Activated T-helper 1 cell treated with Interleukin-2 at 50 U/mL for 16 hours (primary cell): ENCODE data around the gene CER1.
A peak's percentile ranks its signal among the peaks of the same experiment; 100 is the strongest.
"Not testable (repeated sequence)": the region's sequence is repeated elsewhere in the genome, so short reads cannot be mapped to it uniquely, and the experiment has no call there.

Source experiments
- DNase-seq: peaks from one replicate; pipeline ENCODE4 v3.0.0-alpha.2; 2020; ENCODE audit warnings: low read depth

The CER1 gene

DNA sequence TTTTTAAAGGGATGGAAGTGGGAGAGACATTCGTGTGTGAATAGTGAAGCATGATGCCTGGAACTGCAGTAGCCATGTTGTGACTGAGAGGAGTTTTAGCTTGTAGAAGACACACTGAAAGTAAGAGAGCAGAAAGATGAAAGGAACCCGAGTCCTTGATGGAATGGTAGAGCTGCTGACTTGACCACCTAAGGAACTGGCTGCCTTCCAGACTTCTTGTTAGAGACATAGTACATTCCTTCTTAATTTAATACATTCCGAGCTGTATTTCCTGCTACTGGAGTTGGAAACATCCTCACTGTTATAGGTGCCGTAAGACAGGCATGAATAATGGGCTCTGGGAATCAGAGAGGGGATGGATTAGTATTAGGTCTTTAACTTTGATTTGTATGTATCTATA, 7.4 kb downstream of the CER1 start:
- no peak for DNase-seq

DNA sequence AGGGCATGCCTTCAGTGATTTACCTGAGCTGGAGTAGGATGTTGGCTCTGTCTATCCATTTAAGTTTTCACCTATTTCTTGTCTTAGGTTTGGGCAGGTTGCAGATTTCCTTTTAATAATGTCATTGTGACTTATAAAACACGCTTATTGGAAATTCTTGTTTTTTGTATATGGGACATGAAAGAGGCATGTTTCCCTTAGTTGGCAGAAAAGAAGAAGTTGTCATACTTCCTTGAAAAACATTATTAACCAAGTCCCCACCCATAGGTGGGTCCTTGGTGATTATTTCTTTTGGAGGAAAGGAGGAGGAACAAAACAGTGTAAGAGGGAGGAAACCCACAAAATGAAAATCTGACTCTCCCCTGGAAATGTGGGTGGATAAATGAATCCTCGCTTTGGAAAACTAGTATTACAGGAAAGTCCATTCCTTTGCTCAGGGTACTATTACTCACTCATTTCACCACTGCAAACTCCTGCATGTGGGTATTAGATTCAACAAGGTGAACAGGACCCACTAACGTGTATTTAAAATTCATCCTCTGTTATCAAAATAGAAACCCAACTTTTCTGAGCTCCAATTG, 9.3 kb downstream of the CER1 start:
- DNase-seq: no peak

DNA sequence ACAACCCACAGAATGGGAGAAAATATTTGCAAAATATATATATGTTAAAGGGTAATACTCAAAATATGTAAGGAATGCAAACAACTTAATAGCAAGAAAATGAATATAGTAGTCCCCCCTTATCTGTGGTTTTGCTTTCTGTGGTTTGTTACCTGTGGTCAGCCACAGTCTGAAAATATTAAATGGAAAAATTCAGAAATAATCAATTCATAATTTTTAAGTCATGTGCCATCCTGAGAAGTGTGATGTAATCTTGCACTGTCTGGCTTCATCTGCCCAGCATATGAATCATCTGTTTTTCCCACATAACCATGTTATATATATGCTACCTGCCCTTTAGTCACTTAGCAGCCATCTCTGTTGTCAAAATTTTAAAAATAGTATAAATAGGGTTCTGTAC, 11.7 kb downstream of the CER1 start:
- DNase-seq: no peak

DNA sequence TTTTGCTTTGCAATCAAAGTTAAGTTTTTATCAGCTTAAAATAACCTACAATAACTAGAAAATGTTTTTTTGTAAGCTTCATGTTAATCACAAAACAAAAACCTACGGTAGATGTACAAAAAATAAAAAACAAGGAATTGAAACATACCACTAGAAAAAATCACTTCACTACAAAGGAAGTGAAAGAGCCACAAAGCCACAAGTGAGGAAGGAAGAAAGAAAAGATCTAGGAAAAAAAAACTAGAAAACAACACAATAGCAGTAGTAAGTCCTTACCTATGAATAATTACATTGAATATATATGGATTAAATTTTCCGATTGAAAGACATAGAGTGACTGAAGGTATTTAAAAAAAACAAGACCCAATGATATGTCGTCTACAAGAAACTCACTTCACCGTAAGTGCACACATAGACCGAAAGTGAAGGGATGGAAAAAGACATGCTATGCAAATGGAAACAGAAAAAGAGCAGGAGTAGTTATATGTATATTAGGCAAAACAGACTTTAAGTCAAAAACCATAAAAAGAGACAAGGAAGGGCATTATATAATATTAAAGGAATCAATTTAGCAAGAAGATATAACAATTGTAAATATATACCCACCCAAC, 15.9 kb downstream of the CER1 start:
- DNase-seq: no peak

DNA sequence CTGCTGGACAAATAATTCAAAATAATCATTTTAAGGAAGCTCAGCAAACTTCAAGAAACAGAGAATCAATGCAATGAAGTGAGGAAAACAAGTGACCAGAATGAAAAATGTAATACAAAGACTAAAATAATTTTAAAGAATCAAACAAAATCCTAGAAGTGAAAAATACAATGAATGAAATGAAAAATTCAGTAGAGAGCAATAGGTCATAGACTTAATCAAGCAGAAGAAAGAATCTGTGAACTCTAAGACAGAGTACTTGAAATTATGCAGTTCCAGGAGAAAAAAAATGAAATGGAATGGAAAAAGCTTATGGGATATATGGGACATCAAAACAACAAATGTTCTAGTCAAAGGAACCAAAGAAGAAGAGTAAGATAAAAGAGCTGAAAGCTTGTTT, 17.5 kb downstream of the CER1 start:
- no peak for DNase-seq

DNA sequence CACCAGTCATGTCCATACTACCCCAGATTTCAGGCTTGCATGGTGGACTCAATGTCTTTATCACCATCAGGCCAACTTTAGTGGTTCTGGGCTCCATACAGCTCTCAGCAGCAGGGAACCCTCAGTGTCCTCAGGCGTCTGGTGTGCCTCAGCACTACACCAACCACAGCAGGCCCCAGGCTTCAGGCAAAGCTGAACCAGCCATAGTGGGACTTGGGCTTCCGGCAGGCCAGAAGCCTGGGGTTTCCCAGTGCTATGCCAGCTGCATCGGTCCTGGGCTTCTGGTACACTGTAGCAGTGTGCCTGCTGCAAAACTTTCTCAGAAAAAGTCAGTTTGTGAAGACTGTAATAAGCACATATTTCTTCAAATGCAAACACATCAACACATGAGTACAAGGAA, 18.3 kb downstream of the CER1 start:
- DNase-seq: no peak

DNA sequence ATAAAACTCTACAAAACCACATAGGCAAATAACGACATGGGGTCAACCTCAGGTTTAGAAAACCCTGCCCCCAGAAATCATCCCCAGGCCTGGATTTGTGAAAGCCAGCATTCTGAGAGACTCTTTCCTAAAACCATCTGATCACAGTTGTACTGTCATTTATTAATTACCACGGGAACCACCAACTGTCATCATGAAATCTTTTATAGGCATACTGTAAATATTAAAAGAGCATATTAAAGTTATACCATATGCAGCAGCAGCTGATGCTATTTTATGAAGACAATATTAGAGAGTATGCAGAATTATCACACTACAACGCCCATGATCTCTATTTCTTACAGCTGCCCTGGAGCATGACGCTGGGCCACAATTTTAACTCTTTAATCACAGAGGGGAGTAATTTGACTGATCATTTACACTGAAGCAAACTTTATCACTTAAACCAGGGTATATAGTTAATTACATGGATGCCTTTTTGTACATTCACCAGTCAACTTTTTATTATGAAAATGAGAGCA, 20.3 kb downstream of the CER1 start:
- no peak for DNase-seq

DNA sequence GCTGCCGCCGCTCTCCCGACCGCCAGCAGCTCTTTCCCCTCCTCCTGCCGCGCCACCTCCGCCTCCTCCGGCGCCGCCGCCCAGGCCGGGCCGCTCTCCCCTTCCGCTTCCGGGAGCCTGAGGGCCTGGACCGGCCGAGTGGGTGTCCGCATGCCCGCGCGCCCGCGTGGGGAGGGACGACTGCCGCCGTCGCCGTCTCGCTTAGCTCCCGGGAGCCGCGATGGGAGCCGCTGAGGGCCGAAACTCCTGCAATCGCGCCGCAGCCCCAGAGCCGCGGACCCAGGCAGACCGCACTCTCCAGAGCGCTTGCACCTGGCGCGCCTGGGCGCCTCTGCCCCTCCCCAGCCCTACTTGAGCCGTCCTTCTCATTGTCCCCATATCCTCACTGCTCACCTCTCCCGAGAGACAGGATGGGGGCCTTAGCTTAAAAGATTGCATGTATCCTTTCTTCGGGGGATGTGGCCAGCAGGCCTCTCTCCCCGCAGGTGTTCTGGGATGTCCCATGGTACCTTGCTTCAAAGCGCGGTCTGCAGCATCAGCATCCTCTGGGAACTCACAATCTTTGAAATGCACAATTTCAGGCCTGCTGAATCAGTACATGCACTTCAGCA, 29.2 kb downstream of the CER1 start, which contains the start of gene ZDHHC21:
Gene ZDHHC21, minus strand, starts transcription at position 182 of the 611 bp plus-strand sequence. CDS start 19,092 bp downstream, outside the sequence.
- peak; percentile 44 for DNase-seq

DNA sequence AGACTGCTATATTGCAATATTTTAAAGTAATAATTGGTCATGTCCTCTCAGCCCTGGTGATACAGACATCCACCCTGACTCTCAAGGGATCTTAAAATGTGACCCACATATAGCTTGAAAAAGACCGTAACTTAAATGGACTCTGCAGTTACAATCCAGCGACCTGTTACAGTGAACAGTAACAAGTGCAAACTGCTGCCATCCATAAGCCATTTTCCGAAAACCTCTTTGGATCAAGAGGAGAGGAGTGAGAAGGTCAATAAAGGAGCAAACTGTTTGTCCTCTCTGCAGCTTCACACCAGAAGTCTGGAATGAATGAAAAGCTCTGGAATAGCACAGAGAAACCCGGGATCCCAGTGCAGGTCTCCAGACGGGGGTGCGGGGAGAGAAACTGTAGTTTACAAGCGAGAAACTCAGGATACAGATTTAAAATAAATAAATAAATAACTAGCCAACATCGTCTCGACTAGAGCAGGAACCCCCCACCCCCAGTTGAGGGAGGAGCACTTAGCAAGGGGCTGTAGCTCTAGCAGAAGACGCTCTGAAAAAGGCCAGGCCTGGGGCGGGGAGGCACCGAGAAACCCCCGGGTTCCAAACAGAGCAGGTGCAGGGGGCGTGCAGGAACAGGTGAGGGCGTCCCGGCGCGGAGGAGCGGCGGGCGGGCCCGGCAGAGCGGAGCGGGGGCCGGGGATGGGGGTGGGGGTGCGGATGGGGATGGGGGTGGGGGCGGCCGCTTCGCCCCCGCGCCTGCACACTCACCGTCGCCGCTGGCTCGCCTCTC, 29.9 kb downstream of the CER1 start:
- DNase-seq: no peak

DNA sequence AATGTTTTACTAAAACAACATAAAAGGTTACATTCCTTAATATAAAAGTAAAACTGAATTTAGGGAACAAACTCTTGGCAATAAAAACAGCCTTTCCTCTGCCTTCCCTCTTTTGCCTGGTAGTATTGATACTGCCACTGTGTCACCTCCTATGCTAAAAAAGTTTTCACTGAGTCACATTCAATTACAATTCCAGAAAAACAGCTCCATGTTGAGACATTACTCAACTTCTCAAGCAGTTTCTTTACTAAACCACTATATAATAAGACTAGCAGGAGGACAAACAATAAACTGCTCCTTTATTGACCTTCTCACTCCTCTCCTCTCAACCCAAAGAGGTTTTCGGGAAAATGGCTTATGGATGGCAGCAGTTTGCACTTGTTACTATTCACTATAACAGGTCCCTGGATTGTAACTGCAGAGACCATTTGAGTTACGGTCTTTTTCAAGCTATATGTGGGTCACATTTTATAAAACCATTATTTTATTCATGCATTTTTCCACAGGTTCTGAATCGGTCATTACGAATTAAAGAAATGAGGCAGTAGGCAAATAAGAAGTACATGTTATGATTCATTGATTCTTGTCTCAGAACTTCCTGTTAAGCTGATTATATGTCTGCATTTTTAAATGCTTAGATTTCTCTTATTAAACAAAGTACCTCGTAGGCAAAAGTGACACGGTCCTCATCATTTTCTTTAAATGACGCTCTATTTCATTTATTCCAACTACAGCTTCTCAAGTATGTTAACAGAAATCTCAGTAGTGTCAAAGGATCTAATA, 31.4 kb downstream of the CER1 start:
- DNase-seq: no peak

DNA sequence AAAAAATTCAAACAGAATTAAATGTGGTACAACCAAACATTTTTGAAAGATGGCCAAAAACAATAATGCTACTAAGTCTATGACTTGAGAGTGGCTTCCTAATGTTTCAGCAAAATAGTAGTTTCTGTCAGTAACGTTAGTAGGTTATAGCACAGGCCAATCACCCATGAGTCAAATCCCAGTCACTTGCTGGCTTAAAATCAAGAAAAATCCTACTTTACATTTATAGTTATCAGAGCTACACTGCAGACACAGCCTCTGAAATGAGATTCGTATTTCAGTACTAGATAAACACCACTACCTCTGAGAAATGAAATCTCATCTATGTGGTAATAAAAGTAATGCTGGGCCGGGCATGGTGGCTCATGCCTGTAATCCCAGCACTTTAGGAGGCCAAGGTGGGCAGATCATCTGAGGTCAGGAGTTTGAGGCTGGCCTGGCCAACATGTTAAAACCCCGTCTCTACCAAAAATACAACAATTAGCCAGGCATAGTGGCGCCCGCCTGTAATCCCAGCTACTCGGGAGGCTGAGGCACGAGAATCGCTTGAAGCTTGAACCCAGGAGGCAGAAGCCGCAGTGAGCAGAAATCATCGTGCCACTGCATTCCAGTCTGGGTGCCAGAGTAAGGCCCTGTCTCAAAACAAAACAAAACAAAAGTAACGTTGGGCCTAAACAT, 35.4 kb downstream of the CER1 start:
- no peak for DNase-seq

DNA sequence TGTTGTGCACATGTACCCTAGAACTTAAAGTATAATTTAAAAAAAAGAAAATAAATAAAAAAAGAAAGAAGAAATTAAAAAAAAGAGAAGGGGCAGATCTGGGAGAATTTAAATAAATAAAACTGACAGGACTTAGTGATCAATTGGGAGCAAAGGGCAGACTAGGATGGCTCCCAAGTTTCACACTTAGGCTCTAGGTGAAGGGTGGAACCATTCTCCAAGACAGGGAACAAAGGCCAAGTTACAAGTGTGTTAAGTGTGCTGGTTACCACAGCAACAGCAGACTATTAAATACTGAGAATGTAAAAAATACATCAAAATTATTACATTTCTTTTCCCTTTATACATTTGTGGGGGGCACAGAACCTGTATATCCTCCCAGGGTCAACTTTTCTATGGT, 36.4 kb downstream of the CER1 start:
- no peak for DNase-seq

DNA sequence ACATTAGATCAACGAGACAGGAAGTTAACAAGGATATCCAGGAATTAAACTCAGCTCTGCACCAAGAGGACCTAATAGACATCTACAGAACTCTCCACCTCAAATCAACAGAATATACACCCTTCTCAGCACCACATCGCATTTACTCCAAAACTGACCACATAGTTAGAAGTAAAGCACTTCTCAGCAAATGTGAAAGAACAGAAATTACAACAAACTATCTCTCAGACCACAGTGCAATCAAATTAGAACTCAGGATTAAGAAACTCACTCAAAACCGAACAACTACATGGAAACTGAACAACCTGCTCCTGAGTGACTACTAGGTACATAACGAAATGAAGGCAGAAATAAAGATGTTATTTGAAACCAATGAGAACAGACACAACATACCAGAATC, 39.9 kb downstream of the CER1 start:
- not testable (repeated sequence) for DNase-seq

DNA sequence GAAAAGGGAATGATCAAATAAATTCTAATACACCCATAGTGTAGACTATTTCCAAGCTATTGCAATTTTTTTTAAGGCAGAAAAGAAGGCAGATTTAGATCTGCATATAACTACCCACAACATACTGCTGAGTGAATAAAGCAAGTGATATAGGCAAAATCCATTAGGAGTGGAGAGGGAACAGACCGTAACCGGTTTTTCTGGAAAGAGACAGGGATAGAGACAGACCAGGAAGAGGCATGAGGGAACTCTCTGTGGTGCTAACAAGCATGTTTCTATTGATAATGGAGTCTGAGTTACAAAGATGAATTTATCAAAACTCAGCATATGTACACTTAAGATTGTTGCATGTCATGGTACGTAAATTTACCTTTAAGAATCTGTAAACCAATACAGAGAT, 43.8 kb downstream of the CER1 start:
- DNase-seq: no peak

DNA sequence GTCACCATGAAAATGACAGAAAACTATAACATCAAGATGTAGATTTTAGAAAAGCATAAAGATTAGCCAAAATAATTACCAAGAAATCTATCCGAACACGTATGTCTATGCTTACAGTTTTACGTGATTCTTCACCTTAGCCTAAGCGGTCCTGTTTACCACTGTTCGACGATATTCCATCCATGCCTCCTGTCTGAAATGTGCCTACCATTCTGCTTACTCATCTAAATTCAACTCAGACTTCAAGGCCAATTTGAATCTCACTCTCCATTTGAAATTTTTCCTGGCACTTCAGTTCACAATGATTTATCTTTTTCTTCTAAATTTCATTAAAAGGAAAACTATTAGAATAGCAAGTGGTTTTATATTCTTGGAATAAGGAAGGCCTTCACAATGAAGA, 44.7 kb downstream of the CER1 start:
- DNase-seq: no peak

DNA sequence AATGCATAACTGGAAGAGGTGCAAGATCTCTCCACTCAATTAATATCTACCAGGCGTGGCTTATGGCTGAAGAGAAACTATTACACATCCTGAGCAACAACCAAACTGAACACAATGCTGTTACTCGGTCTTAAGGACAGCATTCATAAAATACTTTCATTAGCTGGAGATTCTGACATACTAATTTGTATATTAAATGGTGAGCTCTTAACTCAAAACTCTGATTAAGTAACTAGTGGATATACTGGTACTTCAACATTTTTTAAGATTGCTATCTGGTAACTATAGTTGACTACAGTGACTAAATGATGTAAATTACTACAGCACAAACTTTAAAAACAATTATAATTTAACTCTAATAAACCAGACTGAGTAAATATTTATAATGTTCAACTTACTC, 45.1 kb downstream of the CER1 start:
- no peak for DNase-seq

DNA sequence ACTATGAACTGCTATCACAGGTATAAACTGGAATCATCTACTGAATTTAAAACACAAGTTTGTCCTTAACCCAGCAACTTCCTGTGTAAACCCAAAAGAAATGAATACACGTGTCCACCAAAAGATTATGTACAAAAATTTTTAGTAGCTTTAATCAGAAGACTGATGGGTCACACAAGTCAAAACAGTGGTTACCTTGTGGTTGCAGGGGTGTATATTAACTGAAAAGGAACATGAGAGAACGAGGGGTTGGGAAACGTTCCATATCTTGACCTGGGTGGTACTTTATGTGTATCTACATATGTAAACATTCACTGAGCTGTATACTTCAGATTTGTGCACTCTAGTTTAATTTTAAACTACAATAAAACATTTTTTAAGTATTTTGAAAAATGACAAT, 47.9 kb downstream of the CER1 start:
- DNase-seq: no peak

DNA sequence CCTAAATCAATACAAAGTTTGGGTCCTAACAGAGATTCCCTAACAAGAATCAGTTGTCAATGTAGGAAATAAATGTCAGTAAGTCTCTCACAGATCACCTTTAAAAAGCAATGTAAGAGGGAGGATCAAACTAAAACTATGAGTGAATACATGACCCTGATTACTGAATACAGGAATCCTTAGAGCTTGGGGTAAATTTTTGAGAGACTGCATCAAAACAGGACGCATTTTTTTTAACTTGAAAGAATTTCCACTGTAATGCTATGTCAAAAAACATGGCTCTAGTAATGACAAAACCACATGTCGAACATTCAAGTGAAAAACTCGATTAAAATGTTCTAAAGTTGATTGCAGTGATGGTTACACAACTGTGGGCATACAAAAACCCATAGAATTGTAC, 51.2 kb downstream of the CER1 start:
- no peak for DNase-seq

DNA sequence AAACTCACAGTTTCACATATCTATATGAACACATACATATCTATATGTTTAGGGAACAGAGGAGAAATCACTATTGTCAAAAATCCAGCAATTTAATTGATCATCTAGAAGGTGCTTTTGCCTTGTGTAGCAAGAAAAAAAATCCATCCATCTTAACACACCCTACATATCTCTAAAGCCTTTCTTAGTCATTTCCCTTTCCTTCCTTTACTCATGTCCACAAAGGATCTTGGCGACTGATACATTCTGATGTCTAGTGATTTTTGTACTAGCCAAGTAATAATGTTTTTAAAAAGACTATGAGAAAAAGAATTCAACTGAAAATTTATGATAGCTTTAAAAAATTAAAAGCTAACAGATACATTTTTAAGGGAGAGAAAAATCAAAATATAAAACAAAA, 51.8 kb downstream of the CER1 start:
- no peak for DNase-seq
